IPS-15b (cell line): ENCODE measurements around the gene ZXDA.
"Not testable (repeated sequence)": the region's sequence is repeated elsewhere in the genome, so short reads cannot be mapped to it uniquely, and the experiment has no call there.

Experiments
- H3K27me3 ChIP-seq: one replicate; pipeline ENCODE4 v1.6.1; 2013; ENCODE audit warnings: low read length; ENCODE audit not compliant: control insufficient read depth, insufficient read depth
- H3K36me3 ChIP-seq: one replicate; pipeline ENCODE4 v1.6.1; 2013; ENCODE audit warnings: low read length; ENCODE audit not compliant: control insufficient read depth, insufficient read depth
- H3K4me1 ChIP-seq: one replicate; pipeline ENCODE4 v1.6.1; 2013; ENCODE audit warnings: mild to moderate bottlenecking, low read length; ENCODE audit not compliant: control insufficient read depth, insufficient read depth
- H3K4me3 ChIP-seq: one replicate; pipeline ENCODE4 v1.5.1; 2013; ENCODE audit warnings: low read depth, low read length
- H3K9ac ChIP-seq: one replicate; pipeline ENCODE4 v1.6.1; 2013; ENCODE audit warnings: low read depth, mild to moderate bottlenecking, low read length
- H3K9me3 ChIP-seq: one replicate; pipeline ENCODE4 v1.6.1; 2013; ENCODE audit warnings: mild to moderate bottlenecking, low read length; ENCODE audit not compliant: control insufficient read depth, insufficient read depth

Gene ZXDA

GRCh38 chrX:57910287-57910912, at the start of gene ZXDA:
TSS of gene ZXDA (minus strand) at chrX:57910458. CDS start at chrX:57910420, 38 bp downstream.
- not testable (repeated sequence) for H3K4me3 ChIP-seq, H3K36me3 ChIP-seq, H3K4me1 ChIP-seq, H3K9me3 ChIP-seq, H3K9ac ChIP-seq, H3K27me3 ChIP-seq

- H3K9ac ChIP-seq = no peak overlapping the region
These were observed 42.0 kb upstream of the ZXDA start for GRCh38 chrX:57952320-57952678.

GRCh38 chrX:57951666-57952319, 41.5 kb upstream of the ZXDA start:
- no peak overlapping the region for H3K9ac ChIP-seq
- peaks cover 21% of the 10 kb centered on the region for H3K9me3 ChIP-seq

More at GRCh38 chrX:57952320-57952678, 42.0 kb upstream of the ZXDA start:
- Histone ChIP-seq H3K36me3 (no peaks in the 10 kb centered on the region), H3K27me3 (no peaks in the 10 kb centered on the region), H3K4me1 (no peaks in the 10 kb centered on the region), H3K4me3 (no peak overlapping the region), H3K9me3 (peaks cover 21% of the 10 kb centered on the region)

GRCh38 chrX:57933321-57933720, 23.1 kb upstream of the ZXDA start:
- H3K4me3 ChIP-seq = no peak overlapping the region
- H3K4me1 ChIP-seq = no peaks in the 10 kb centered on the region
- H3K27me3 ChIP-seq = no peaks in the 10 kb centered on the region
- no peak overlapping the region for H3K9ac ChIP-seq
- H3K36me3 ChIP-seq = no peaks in the 10 kb centered on the region
- peaks cover 22% of the 10 kb centered on the region for H3K9me3 ChIP-seq

More at GRCh38 chrX:57951666-57952319, 41.5 kb upstream of the ZXDA start:
- no peaks in the 10 kb centered on the region for H3K27me3 ChIP-seq
- H3K4me3 ChIP-seq = no peak overlapping the region
- no peaks in the 10 kb centered on the region for H3K36me3 ChIP-seq
- no peaks in the 10 kb centered on the region for H3K4me1 ChIP-seq

GRCh38 chrX:57932266-57932665, 22.0 kb upstream of the ZXDA start:
- Histone ChIP-seq H3K36me3 (no peaks in the 10 kb centered on the region), H3K27me3 (no peaks in the 10 kb centered on the region), H3K9ac (no peak overlapping the region), H3K4me1 (no peaks in the 10 kb centered on the region), H3K9me3 (peaks cover 22% of the 10 kb centered on the region), H3K4me3 (no peak overlapping the region)

GRCh38 chrX:57930051-57930450, 19.8 kb upstream of the ZXDA start:
- Histone ChIP-seq H3K36me3 (no peaks in the 10 kb centered on the region), H3K4me3 (no peak overlapping the region), H3K27me3 (no peaks in the 10 kb centered on the region), H3K4me1 (no peaks in the 10 kb centered on the region), H3K9ac (no peak overlapping the region), H3K9me3 (peaks cover 19% of the 10 kb centered on the region)

- Histone ChIP-seq H3K4me1 (no peaks in the 10 kb centered on the region), H3K9me3 (peaks cover 15% of the 10 kb centered on the region), H3K27me3 (no peaks in the 10 kb centered on the region), H3K36me3 (no peaks in the 10 kb centered on the region), H3K4me3 (no peak overlapping the region), H3K9ac (no peak overlapping the region)
These were observed 19.1 kb upstream of the ZXDA start for GRCh38 chrX:57929373-57929772.

GRCh38 chrX:57925806-57926205, 15.5 kb upstream of the ZXDA start:
- Histone ChIP-seq H3K9me3 (no peaks in the 10 kb centered on the region), H3K9ac (no peak overlapping the region), H3K27me3 (no peaks in the 10 kb centered on the region), H3K4me1 (no peaks in the 10 kb centered on the region), H3K36me3 (no peaks in the 10 kb centered on the region), H3K4me3 (no peak overlapping the region)

GRCh38 chrX:57918750-57919436, 8.6 kb upstream of the ZXDA start:
- no peaks in the 10 kb centered on the region for H3K27me3 ChIP-seq
- no peak overlapping the region for H3K9ac ChIP-seq
- H3K4me1 ChIP-seq = no peaks in the 10 kb centered on the region
- no peak overlapping the region for H3K4me3 ChIP-seq
- H3K9me3 ChIP-seq = peaks cover 7% of the 10 kb centered on the region
- H3K36me3 ChIP-seq = no peaks in the 10 kb centered on the region

- Histone ChIP-seq H3K27me3 (no peaks in the 10 kb centered on the region), H3K4me3 (no peak overlapping the region), H3K4me1 (no peaks in the 10 kb centered on the region)
These were observed 5.4 kb upstream of the ZXDA start for GRCh38 chrX:57915680-57916079.

GRCh38 chrX:57909595-57910286, 517 bp downstream of the ZXDA start:
- not testable (repeated sequence) for H3K27me3 ChIP-seq, H3K9ac ChIP-seq, H3K4me1 ChIP-seq, H3K4me3 ChIP-seq, H3K9me3 ChIP-seq, H3K36me3 ChIP-seq

More at GRCh38 chrX:57915680-57916079, 5.4 kb upstream of the ZXDA start:
- peaks cover 10% of the 10 kb centered on the region for H3K9me3 ChIP-seq
- no peak overlapping the region for H3K9ac ChIP-seq
- no peaks in the 10 kb centered on the region for H3K36me3 ChIP-seq
